ENCODE measurements around the gene PDK3. TPM values are rescaled to one million over a fixed set of nuclear protein-coding genes. Genes with fewer than 3 reads are reported as not detected.

PDK3 gene
- 7.0 and 8.7 TPM in 2 replicates for total RNA-seq (2014; rRNA removed; shearing (Covaris generic))
- 5.8 and 6.6 TPM in 2 replicates for polyA plus RNA-seq (2016; fragmentation: Nextera tagmentation; extraction: Ambion mirVana)

GRCh38 chrX:24464836-24465531, at the start of gene PDK3:
TSS of gene PDK3 (plus strand) at chrX:24465286. CDS start at chrX:24465456, 170 bp downstream.
- Histone ChIP-seq H3K4me3 (peak within 1 kb of the TSS; percentile 79), H4K20me1 (ENCODE audit: insufficient read depth) (no peaks in the 10 kb centered on the region), H3F3A (ENCODE audit: insufficient read depth) (no peaks in the 10 kb centered on the region), H2AFZ (peak within 1 kb of the TSS; percentile 93), H3K4me1 (ENCODE audit: insufficient read depth) (no peaks in the 10 kb centered on the region), H3K9me2 (ENCODE audit: insufficient read depth) (no peaks in the 10 kb centered on the region), H3K27me3 (replicated peaks; ENCODE audit: insufficient read depth) (no peaks in the 10 kb centered on the region), H3K9me3 (ENCODE audit: low read depth) (no peaks in the 10 kb centered on the region), H3K79me2 (ENCODE audit: insufficient read depth) (no peaks in the 10 kb centered on the region), H3K4me2 (ENCODE audit: unreplicated experiment) (peak within 1 kb of the TSS; percentile 71), H3K27ac (no peak within 1 kb of the TSS), H3K9ac (peak within 1 kb of the TSS; percentile 74), H3K36me3 (ENCODE audit: low read depth) (no peaks in the 10 kb centered on the region)
- in situ Hi-C loops (cut with MboI), result no loop called here
- WGBS, 2 experiments (ENCODE audit: low coverage in 1 of 2, low lambda C conversion rate in 2 of 2, missing lambda C conversion rate in 2 of 2), result 1% methylated on average over 19 to 26 of the region's 83 CpGs
- peak; percentile 83 for DNase-seq
- TF ChIP-seq EZH2phosphoT487 (IDR thresholded peaks at IDR 0.05; ENCODE audit: insufficient read depth, low read depth), result no peak
- no peak for TF ChIP-seq EZH2 (IDR thresholded peaks at IDR 0.05; ENCODE audit: insufficient read depth, poor library complexity, severe bottlenecking)

- in situ Hi-C loops (cut with MboI), result no loop called here
- WGBS, 2 experiments (ENCODE audit: low coverage in 1 of 2, low lambda C conversion rate in 2 of 2, missing lambda C conversion rate in 2 of 2), result 43 to 51% methylated on average over 3 to 5 of the region's 5 CpGs
- no peak for DNase-seq
Observed at GRCh38 chrX:24415921-24416320, 49.2 kb upstream of the PDK3 start.

GRCh38 chrX:24423960-24424359, 41.1 kb upstream of the PDK3 start:
- Histone ChIP-seq H3K9me3 (ENCODE audit: low read depth) (no peaks in the 10 kb centered on the region), H2AFZ (no peak overlapping the region), H3K79me2 (ENCODE audit: insufficient read depth) (no peaks in the 10 kb centered on the region), H3K4me1 (ENCODE audit: insufficient read depth) (0 out of 2 replicates have a peak, but pooled peaks cover 7% of the 10 kb centered on the region), H3K27me3 (replicated peaks; ENCODE audit: insufficient read depth) (no peaks in the 10 kb centered on the region), H3K4me2 (ENCODE audit: unreplicated experiment) (no peak overlapping the region), H4K20me1 (ENCODE audit: insufficient read depth) (no peaks in the 10 kb centered on the region), H3K9me2 (ENCODE audit: insufficient read depth) (no peaks in the 10 kb centered on the region), H3K36me3 (ENCODE audit: low read depth) (no peaks in the 10 kb centered on the region), H3K27ac (no peak overlapping the region), H3F3A (ENCODE audit: insufficient read depth) (no peaks in the 10 kb centered on the region), H3K9ac (no peak overlapping the region), H3K4me3 (no peak overlapping the region)
- 40 to 64% methylated on average over 2 of the region's 2 CpGs for WGBS, 2 experiments (ENCODE audit: low coverage in 1 of 2, low lambda C conversion rate in 2 of 2, missing lambda C conversion rate in 2 of 2)
- DNase-seq, result peak; percentile 39
- in situ Hi-C loops (cut with MboI), result no loop called here
- TF ChIP-seq EZH2phosphoT487 (IDR thresholded peaks at IDR 0.05; ENCODE audit: insufficient read depth, low read depth) (no peak), EZH2 (IDR thresholded peaks at IDR 0.05; ENCODE audit: insufficient read depth, poor library complexity, severe bottlenecking) (no peak)

More at GRCh38 chrX:24415921-24416320, 49.2 kb upstream of the PDK3 start:
- no peaks in the 10 kb centered on the region for H3K9me3 ChIP-seq (ENCODE audit: low read depth)
- no peaks in the 10 kb centered on the region for H3K79me2 ChIP-seq (ENCODE audit: insufficient read depth)
- no peaks in the 10 kb centered on the region for H4K20me1 ChIP-seq (ENCODE audit: insufficient read depth)
- no peaks in the 10 kb centered on the region for H3K9me2 ChIP-seq (ENCODE audit: insufficient read depth)
- no peak overlapping the region for H3K4me2 ChIP-seq (ENCODE audit: unreplicated experiment)
- H3K4me3 ChIP-seq, result no peak overlapping the region
- H3F3A ChIP-seq (ENCODE audit: insufficient read depth), result no peaks in the 10 kb centered on the region
- TF ChIP-seq EZH2phosphoT487 (IDR thresholded peaks at IDR 0.05; ENCODE audit: insufficient read depth, low read depth) (no peak), EZH2 (IDR thresholded peaks at IDR 0.05; ENCODE audit: insufficient read depth, poor library complexity, severe bottlenecking) (no peak)
- H2AFZ ChIP-seq, result no peak overlapping the region
- H3K9ac ChIP-seq, result no peak overlapping the region
- H3K27me3 ChIP-seq (replicated peaks; ENCODE audit: insufficient read depth), result no peaks in the 10 kb centered on the region
- H3K36me3 ChIP-seq (ENCODE audit: low read depth), result no peaks in the 10 kb centered on the region
- no peaks in the 10 kb centered on the region for H3K4me1 ChIP-seq (ENCODE audit: insufficient read depth)
- no peak overlapping the region for H3K27ac ChIP-seq

GRCh38 chrX:24424948-24425347, 40.1 kb upstream of the PDK3 start:
- peak overlapping the region; percentile 78 for H2AFZ ChIP-seq
- no peak overlapping the region for H3K27ac ChIP-seq
- no peaks in the 10 kb centered on the region for H4K20me1 ChIP-seq (ENCODE audit: insufficient read depth)
- no peaks in the 10 kb centered on the region for H3K27me3 ChIP-seq (replicated peaks; ENCODE audit: insufficient read depth)
- H3K4me1 ChIP-seq (ENCODE audit: insufficient read depth), result 0 out of 2 replicates have a peak, but pooled peaks cover 7% of the 10 kb centered on the region
- TF ChIP-seq EZH2phosphoT487 (IDR thresholded peaks at IDR 0.05; ENCODE audit: insufficient read depth, low read depth), result no peak
- TF ChIP-seq EZH2 (IDR thresholded peaks at IDR 0.05; ENCODE audit: insufficient read depth, poor library complexity, severe bottlenecking), result no peak
- no peaks in the 10 kb centered on the region for H3K79me2 ChIP-seq (ENCODE audit: insufficient read depth)
- DNase-seq, result peak; percentile 84
- in situ Hi-C loops (cut with MboI), result no loop called here
- no peak overlapping the region for H3K4me2 ChIP-seq (ENCODE audit: unreplicated experiment)
- no peaks in the 10 kb centered on the region for H3K36me3 ChIP-seq (ENCODE audit: low read depth)
- no peaks in the 10 kb centered on the region for H3K9me3 ChIP-seq (ENCODE audit: low read depth)
- WGBS, 2 experiments (ENCODE audit: low coverage in 1 of 2, low lambda C conversion rate in 2 of 2, missing lambda C conversion rate in 2 of 2), result 14 to 21% methylated on average over 7 to 8 of the region's 8 CpGs
- H3K4me3 ChIP-seq, result peak overlapping the region; percentile 37
- no peaks in the 10 kb centered on the region for H3F3A ChIP-seq (ENCODE audit: insufficient read depth)
- H3K9me2 ChIP-seq (ENCODE audit: insufficient read depth), result no peaks in the 10 kb centered on the region
- peak overlapping the region; percentile 21; the same call in 1 of the 2 replicates for H3K9ac ChIP-seq

Data from GM23248 (cell line).